Coronary artery (tissue), 2 donors: Measurements from ENCODE around the gene MAP3K21.

Experiments
- DNase-seq: peaks from one replicate; pipeline ENCODE4 v3.0.0-alpha.2; 2017; ENCODE audit warnings: low spot score
- H3K27ac ChIP-seq, 2 donors: fragments of 200-600 bp; sonication (generic); one replicate each; pipeline ENCODE4 v1.5.1; 2016 to 2019
- H3K4me3 ChIP-seq: fragments of 200-600 bp; sonication (generic); 2 replicates; pipeline ENCODE4 v1.5.1; 2016; ENCODE audit warnings: mild to moderate bottlenecking, moderate library complexity
- TF ChIP-seq, protein P1 (sequence below): fragments of 200-600 bp; sonication (generic); IDR thresholded peaks from one replicate; pipeline ENCODE4 v1.5.1; 2019; ENCODE audit warnings: antibody characterized with exemption

MAP3K21 gene

DNA sequence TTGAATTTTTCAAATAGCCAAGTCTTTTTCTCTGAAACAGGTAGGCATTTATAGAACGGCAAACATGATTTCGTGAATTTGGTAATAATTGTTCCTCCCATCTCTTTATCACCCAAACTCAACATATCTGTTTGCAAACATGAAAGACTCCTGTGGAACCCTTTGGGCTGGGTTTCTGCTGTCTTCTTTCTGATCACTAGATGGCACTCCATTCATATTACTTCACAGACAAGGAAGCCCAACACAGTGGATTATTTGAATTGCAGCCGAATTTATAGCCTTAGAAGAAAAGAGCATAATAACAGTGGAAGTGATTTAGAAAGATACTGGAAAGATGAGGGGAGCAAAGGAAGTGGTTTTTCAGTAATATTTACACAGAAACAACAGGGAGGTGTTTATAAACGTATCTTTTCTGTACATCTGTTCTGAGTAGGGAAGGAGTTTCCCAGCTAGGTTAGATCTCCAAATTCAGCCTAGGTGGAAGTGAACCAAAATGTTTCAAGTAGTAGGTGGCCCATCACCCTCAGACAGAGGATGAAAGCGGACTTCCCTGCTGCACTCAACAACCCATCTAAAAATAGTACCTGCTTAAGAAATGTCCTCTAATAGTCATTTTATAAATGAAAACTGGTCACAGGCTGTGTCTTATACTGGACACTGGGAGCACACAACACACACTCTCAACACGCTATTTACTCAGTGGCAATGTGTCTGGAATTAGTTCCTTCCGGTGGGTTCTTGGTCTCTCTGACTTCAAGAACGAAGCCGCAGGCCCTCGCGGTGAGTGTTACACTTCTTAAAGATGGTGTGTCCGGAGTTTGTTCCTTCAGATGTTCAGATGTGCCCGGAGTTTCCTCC is 67.6 kb downstream of the MAP3K21 start:
- no peak overlapping the region for H3K4me3 ChIP-seq
- DNase-seq: no peak
- TF ChIP-seq, protein P1, sequence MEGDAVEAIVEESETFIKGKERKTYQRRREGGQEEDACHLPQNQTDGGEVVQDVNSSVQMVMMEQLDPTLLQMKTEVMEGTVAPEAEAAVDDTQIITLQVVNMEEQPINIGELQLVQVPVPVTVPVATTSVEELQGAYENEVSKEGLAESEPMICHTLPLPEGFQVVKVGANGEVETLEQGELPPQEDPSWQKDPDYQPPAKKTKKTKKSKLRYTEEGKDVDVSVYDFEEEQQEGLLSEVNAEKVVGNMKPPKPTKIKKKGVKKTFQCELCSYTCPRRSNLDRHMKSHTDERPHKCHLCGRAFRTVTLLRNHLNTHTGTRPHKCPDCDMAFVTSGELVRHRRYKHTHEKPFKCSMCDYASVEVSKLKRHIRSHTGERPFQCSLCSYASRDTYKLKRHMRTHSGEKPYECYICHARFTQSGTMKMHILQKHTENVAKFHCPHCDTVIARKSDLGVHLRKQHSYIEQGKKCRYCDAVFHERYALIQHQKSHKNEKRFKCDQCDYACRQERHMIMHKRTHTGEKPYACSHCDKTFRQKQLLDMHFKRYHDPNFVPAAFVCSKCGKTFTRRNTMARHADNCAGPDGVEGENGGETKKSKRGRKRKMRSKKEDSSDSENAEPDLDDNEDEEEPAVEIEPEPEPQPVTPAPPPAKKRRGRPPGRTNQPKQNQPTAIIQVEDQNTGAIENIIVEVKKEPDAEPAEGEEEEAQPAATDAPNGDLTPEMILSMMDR: peak; percentile 29
- H3K27ac ChIP-seq: no peak overlapping the region

DNA sequence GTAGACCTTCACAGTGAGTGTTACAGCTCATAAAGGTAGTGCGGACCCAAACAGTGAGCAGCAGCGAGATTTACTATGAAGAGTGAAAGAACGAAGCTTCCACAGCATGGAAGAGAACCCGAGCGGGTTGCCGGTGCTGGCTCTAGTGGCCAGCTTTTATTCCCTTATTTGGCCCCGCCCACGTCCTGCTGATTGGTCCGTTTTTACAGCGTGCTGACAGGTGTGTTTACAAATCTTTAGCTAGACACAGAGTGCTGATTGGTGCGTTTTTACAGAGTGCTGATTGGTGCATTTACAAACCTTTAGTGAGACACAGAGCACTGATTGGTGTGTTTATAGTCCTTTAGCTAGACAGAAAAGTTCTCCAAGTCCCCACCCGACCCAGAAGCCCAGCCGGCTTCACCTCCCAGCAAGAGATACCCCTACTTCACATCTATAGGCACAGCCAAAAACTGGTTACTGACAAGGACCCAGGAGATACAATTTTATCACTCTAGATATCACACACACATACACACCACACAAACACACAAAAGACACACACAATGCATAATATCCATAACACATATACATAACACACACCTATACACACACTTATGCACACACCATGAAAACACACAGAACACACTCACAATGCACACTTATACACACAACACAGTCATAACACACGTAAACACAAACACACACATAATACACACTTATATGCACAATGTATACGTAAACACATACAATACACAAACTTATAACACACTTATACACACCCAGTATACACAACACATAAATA is 68.5 kb downstream of the MAP3K21 start:
- no peak overlapping the region for H3K27ac ChIP-seq
- no peak for DNase-seq
- TF ChIP-seq, protein P1: no peak
- no peak overlapping the region for H3K4me3 ChIP-seq

DNA sequence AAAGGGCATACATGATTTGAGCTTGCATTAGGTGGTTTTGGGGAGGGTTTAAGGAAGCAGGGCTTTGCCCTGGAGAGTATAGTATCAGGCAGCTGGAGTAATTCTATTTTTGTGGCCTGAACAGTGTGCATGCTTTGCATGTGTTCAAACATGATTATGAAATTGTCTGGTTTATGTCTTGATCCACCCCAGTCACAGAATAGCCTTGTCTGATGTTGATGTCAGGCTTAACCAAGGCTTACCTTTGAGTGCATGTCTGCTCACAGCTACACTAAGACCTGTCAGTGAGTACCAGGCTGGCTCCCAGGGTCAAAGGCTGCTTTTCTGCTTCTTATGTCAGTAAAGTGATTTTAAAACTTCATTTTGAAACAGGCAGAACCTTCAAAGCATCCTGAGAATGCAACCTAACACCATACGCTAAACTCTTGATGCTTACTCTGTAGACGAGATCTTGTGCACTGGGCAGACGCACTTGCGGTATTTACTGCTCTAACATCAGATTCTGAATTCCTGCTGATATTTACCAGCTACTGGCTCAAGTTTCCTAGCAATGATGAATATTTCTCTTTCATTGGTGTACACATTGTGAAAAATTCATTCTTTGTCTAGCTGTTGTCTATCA is 78.9 kb downstream of the MAP3K21 start:
- DNase-seq: no peak
- TF ChIP-seq, protein P1: no peak
- H3K27ac ChIP-seq: no peak overlapping the region
- H3K4me3 ChIP-seq: no peak overlapping the region

DNA sequence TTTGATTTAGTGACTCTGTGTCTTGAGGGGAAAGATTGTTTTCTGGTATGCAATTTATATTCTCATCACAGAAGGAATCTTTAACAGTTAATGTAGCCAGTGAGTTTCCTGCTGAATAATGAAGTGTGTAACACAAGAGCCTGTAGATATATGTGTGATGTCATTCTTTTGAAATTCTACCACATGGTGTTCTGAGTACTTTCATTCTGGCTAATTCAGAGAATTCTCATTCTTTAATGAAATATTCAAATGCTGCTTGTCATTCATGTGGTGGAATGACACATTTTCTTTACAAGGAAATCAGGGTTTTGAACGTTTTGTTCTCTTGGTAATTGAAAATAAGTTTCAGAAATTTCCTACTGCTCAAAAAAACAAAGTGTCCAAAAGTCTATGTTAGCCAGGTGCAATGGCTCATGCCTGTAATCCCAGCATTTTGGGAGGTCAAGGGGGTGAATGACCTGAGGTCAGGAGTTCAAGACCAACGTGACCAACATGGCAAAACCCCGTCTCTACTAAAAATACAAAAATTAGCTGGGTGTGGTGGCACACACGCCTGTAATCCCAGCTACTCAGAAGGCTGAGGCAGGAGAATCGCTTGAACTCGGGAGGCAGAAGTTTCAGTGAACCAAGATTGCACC is 79.6 kb downstream of the MAP3K21 start:
- Histone ChIP-seq H3K4me3 (no peak overlapping the region), H3K27ac (no peak overlapping the region)
- TF ChIP-seq, protein P1: no peak
- no peak for DNase-seq

DNA sequence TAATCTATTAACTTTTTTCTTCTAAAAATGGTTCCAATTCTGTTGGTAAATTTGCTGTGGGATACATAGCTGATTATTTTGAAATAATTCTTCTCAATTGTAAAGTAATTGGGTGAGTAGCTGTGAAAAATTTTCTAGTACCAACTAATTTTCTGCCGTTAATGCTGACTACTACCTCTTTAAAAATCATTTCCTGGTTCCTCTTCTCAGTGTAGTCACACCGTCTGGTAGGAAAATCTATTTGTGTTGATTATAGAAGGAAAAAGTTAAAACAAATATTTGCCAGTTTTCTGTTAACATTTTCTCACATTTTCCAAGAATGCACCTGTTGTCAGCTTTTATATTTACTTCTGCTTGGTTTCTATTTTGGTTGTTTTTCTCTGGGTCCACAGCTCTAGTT is 82.0 kb downstream of the MAP3K21 start:
- no peak overlapping the region for H3K27ac ChIP-seq

DNA sequence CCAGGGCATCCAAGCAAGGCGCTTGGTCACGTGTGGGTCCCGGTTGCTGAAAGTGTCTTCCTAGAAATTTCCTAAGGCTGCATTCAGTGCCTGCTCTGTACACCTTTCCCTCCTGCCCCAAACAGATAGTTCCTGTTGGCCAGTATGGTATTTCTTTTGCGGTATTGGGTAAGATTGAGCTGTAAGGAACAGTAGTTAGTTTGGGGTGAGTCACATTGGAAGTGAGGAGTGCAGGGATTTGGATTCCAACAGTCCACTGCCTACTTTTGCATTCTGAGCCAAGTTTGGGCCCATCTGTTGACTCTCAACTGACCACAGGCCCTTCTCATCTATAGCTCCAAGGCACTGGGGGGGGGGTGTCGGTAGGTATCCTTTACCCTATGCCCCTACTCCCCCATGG is 83.4 kb downstream of the MAP3K21 start:
- DNase-seq: no peak
- TF ChIP-seq, protein P1: no peak
- Histone ChIP-seq H3K27ac (no peak overlapping the region), H3K4me3 (no peak overlapping the region)

More for the DNA sequence above, 82.0 kb downstream of the MAP3K21 start:
- H3K4me3 ChIP-seq: no peak overlapping the region
- DNase-seq: no peak
- TF ChIP-seq, protein P1: no peak
